HCT116 (cell line): ENCODE data around the gene SMC6. TPM values are rescaled to one million over a fixed set of nuclear protein-coding genes. Genes with fewer than 3 reads are reported as not detected.

ENCODE experiments used
- ATAC-seq: fragments of 200-7000 bp; cut with Tn5 transposase; 2 replicates; pipeline ENCODE4 v1.9.1; 2020; ENCODE audit warnings: mild to moderate bottlenecking, moderate library complexity
- BruUV-seq: library from RNA; stranded (reverse); fragments of 400-500 nt; replicated peaks from 2 replicates; lab custom pipeline; 2021; lab: Mats Ljungman, UMichigan
- CTCF ChIA-PET: fragments of 300-600 bp; sonication (Branson Sonifier 250); formaldehyde crosslinking; loops from one replicate; lab custom pipeline; 2021; ENCODE audit warnings: antibody characterized with exemption; lab: Charles Lee
- POLR2A ChIA-PET: fragments of 300-600, 350-600 bp; sonication (Branson Sonifier 250); formaldehyde crosslinking; loops from one replicate; lab custom pipeline; 2021; ENCODE audit warnings: antibody characterized with exemption; lab: Charles Lee
- RAD21 ChIA-PET, 2 experiments: fragments of 300-600 bp; sonication (Branson Sonifier 250); formaldehyde crosslinking; loops; one replicate each; lab custom pipeline; 2023; ENCODE audit warnings: low total read pairs in 2 of 2; ENCODE audit not compliant: uncharacterized antibody in 2 of 2, unreplicated experiment in 2 of 2, low non-redundant PET in 1 of 2; lab: Charles Lee
- DNase-seq: peaks from one replicate; pipeline ENCODE4 v3.0.0-alpha.2; 2010; ENCODE audit warnings: low read depth, low spot score
- H2AFZ ChIP-seq: fragments of 200-600 bp; shearing (Covaris generic), sonication (generic); 2 replicates; pipeline ENCODE4 v1.6.1; 2017; ENCODE audit warnings: low read depth, mixed run types, mixed read lengths, antibody characterized with exemption, low read length; ENCODE audit not compliant: poor library complexity, severe bottlenecking
- H3K27ac ChIP-seq: 2 replicates; pipeline ENCODE4 v1.5.1; 2012; ENCODE audit warnings: low read depth, low read length
- H3K27me3 ChIP-seq: fragments of 200-600 bp; sonication (generic); 2 replicates; pipeline ENCODE4 v1.6.1; 2016; ENCODE audit warnings: mixed run types, low read length, mixed read lengths; ENCODE audit not compliant: insufficient read depth
- H3K36me3 ChIP-seq, 2 experiments: fragments of 200-500 bp in 1 of 2; fragments of 200-600 bp in 1 of 2; sonication (Bioruptor generic) in 1 of 2; sonication (generic) in 1 of 2; 2 replicates each; pipeline versions ENCODE4 v1.5.1 to v1.6.1; 2014 to 2016; ENCODE audit warnings: low read length in 2 of 2, inconsistent platforms in 1 of 2, mixed read lengths in 1 of 2, mixed run types in 1 of 2; ENCODE audit not compliant: insufficient read depth in 2 of 2, control insufficient read depth in 1 of 2
- H3K4me1 ChIP-seq, 2 experiments: fragments of 200-600 bp in 1 of 2; sonication (generic) in 1 of 2; 2 replicates each; pipeline versions ENCODE4 v1.5.1 to v1.6.1; 2012 to 2017; ENCODE audit warnings: low read length in 2 of 2, inconsistent platforms in 1 of 2, mild to moderate bottlenecking in 1 of 2, mixed read lengths in 1 of 2, mixed run types in 1 of 2, moderate library complexity in 1 of 2; ENCODE audit not compliant: insufficient read depth in 2 of 2, control insufficient read depth in 1 of 2
- H3K4me2 ChIP-seq: fragments of 200-600 bp; sonication (generic); 2 replicates; pipeline ENCODE4 v1.6.1; 2017; ENCODE audit warnings: mixed run types, low read length, mixed read lengths
- H3K4me3 ChIP-seq, 2 experiments: fragments of 200-600 bp in 1 of 2; sonication (generic) in 1 of 2; replicated peaks in 1 of 2; 2 replicates each; pipeline ENCODE4 v1.5.1; 2011 to 2016; ENCODE audit warnings: low read length in 2 of 2, control low read depth in 1 of 2, low read depth in 1 of 2, mild to moderate bottlenecking in 1 of 2, mixed read lengths in 1 of 2, mixed run types in 1 of 2
- H3K79me2 ChIP-seq: fragments of 200-600 bp; sonication (generic); 2 replicates; pipeline ENCODE4 v1.6.1; 2017; ENCODE audit warnings: mild to moderate bottlenecking, mixed run types, low read length, moderate library complexity, mixed read lengths; ENCODE audit not compliant: insufficient read depth
- H3K9ac ChIP-seq: fragments of 200-600 bp; sonication (generic); 2 replicates; pipeline ENCODE4 v1.6.1; 2016; ENCODE audit warnings: low read length, mixed read lengths
- H3K9me2 ChIP-seq: fragments of 200-600 bp; sonication (generic), shearing (Covaris generic); 2 replicates; pipeline ENCODE4 v1.6.1; 2017; ENCODE audit warnings: mixed run types, mild to moderate bottlenecking, moderate library complexity; ENCODE audit not compliant: insufficient read depth
- H3K9me3 ChIP-seq, 2 experiments: fragments of 200-500 bp in 1 of 2; fragments of 200-600 bp in 1 of 2; sonication (Bioruptor generic) in 1 of 2; sonication (generic) in 1 of 2; 2 replicates each; pipeline ENCODE4 v1.6.1; 2014 to 2017; ENCODE audit warnings: low read length in 2 of 2, mixed read lengths in 2 of 2, inconsistent platforms in 1 of 2, low read depth in 1 of 2, mild to moderate bottlenecking in 1 of 2, mixed run types in 1 of 2, moderate library complexity in 1 of 2; ENCODE audit not compliant: control insufficient read depth in 1 of 2, insufficient read depth in 1 of 2
- H4K20me1 ChIP-seq: fragments of 200-600 bp; sonication (generic), shearing (Covaris generic); 2 replicates; pipeline ENCODE4 v1.6.1; 2017; ENCODE audit warnings: mixed run types, mild to moderate bottlenecking, moderate library complexity; ENCODE audit not compliant: insufficient read depth
- CBX3 ChIP-seq: IDR thresholded peaks from 2 replicates; pipeline ENCODE4 v1.6.1; 2012; ENCODE audit warnings: low read depth
- CEBPB ChIP-seq: IDR thresholded peaks from 2 replicates; pipeline ENCODE4 v1.6.1; 2012; ENCODE audit warnings: low read depth
- EGR1 ChIP-seq: IDR thresholded peaks from 2 replicates; pipeline ENCODE4 v1.6.1; 2012; ENCODE audit warnings: low read depth
- EZH2 ChIP-seq: fragments of 200-600 bp; sonication (generic); IDR thresholded peaks from 2 replicates; pipeline ENCODE4 v1.6.1; 2017; ENCODE audit warnings: antibody characterized with exemption, mixed run types
- EZH2phosphoT487 ChIP-seq: fragments of 200-600 bp; IDR thresholded peaks from 2 replicates; pipeline ENCODE4 v1.6.1; 2018; ENCODE audit warnings: antibody characterized with exemption, borderline replicate concordance
- FOSL1 ChIP-seq: IDR thresholded peaks from 2 replicates; pipeline ENCODE4 v1.6.1; 2012; ENCODE audit warnings: low read depth
- JUND ChIP-seq: IDR thresholded peaks from 2 replicates; pipeline ENCODE4 v1.6.1; 2012
- MAX ChIP-seq: IDR thresholded peaks from 2 replicates; pipeline ENCODE4 v1.6.1; 2012
- POLR2A ChIP-seq: IDR thresholded peaks from 2 replicates; pipeline ENCODE4 v1.7.0; 2011; ENCODE audit warnings: borderline replicate concordance; ENCODE audit not compliant: insufficient read depth, insufficient read length; ENCODE audit errors: extremely low read depth
- RAD21 ChIP-seq: IDR thresholded peaks from 2 replicates; pipeline ENCODE4 v1.6.1; 2012; ENCODE audit warnings: low read depth, mild to moderate bottlenecking
- REST ChIP-seq: IDR thresholded peaks from 2 replicates; pipeline ENCODE4 v1.6.1; 2012; ENCODE audit warnings: low read depth
- SP1 ChIP-seq: IDR thresholded peaks from 2 replicates; pipeline ENCODE4 v1.6.1; 2012; ENCODE audit warnings: low read depth
- SRF ChIP-seq: IDR thresholded peaks from 2 replicates; pipeline ENCODE4 v1.6.1; 2012; ENCODE audit warnings: low read depth
- TCF7L2 ChIP-seq: IDR thresholded peaks from 2 replicates; pipeline ENCODE4 v1.7.0; 2011; ENCODE audit warnings: borderline replicate concordance, inconsistent platforms; ENCODE audit not compliant: insufficient read depth, insufficient read length; ENCODE audit errors: extremely low read depth
- YY1 ChIP-seq: IDR thresholded peaks from 2 replicates; pipeline ENCODE4 v1.6.1; 2011; ENCODE audit warnings: low read length, low read depth, moderate library complexity, mild to moderate bottlenecking; ENCODE audit not compliant: insufficient replicate concordance; ENCODE audit errors: extremely low read depth
- ZFX ChIP-seq: fragments of 450-650 bp; IDR thresholded peaks from 2 replicates; pipeline ENCODE4 v1.6.1; 2017
- intact Hi-C: fragments of 100-400 bp; cut with micrococcal nuclease; formaldehyde crosslinking; loops from 2 replicates; pipeline ENCODE4 v1.10.0; 2022
- total RNA-seq: library from RNA; stranded (reverse); gene quantifications from one replicate; pipeline ENCODE4 v1.2.1, GENCODE V29; 2021; ENCODE audit not compliant: unreplicated experiment
- TF ChIP-seq, protein P1 (sequence below), 3 experiments: fragments of 200-600 bp in 1 of 3; sonication (generic) in 1 of 3; IDR thresholded peaks in 2 of 3; conservative IDR thresholded peaks in 1 of 3; 2 replicates each; pipeline ENCODE4 v1.5.1; 2012 to 2017; ENCODE audit warnings: low read depth in 2 of 3, low read length in 2 of 3, antibody characterized with exemption in 1 of 3, borderline replicate concordance in 1 of 3, control low read depth in 1 of 3, mild to moderate bottlenecking in 1 of 3, mixed read lengths in 1 of 3, mixed run types in 1 of 3, moderate library complexity in 1 of 3; ENCODE audit not compliant: insufficient read depth in 1 of 3
- TF ChIP-seq, protein P2 (sequence below): IDR thresholded peaks from 2 replicates; pipeline ENCODE4 v1.6.1; 2011; ENCODE audit warnings: mild to moderate bottlenecking, low read length, moderate library complexity; ENCODE audit not compliant: insufficient replicate concordance; ENCODE audit errors: extremely low read depth
- TF ChIP-seq, protein P3 (sequence below): IDR thresholded peaks from 2 replicates; pipeline ENCODE4 v1.6.1; 2012

SMC6 gene
- total RNA-seq, 1 experiment from 2014 or later: 26.4 TPM

- CTCF ChIA-PET: no interaction called here
- Histone ChIP-seq H3K27ac (no peak overlapping the region), H3K27me3 (no peaks in the 10 kb centered on the region), H4K20me1 (no peaks in the 10 kb centered on the region), H3K4me1 (peaks cover 0 to 18% of the 10 kb centered on the region in 2 experiments; a peak in 2 of 4 replicates), H2AFZ (no peak overlapping the region), H3K9ac (no peak overlapping the region), H3K36me3 (no peaks in the 10 kb centered on the region), H3K4me3 (no peak overlapping the region), H3K9me3 (peaks cover 0 to 10% of the 10 kb centered on the region in 2 experiments; a peak in 1 of 4 replicates), H3K9me2 (no peaks in the 10 kb centered on the region), H3K4me2 (no peak overlapping the region), H3K79me2 (no peaks in the 10 kb centered on the region)
- RAD21 ChIA-PET: no interaction called here
- no peak for ATAC-seq
- POLR2A ChIA-PET: interaction anchor here (1.1 kb wide), 1 partner anchor 127 kb away, joined by 3 read pairs; the partner anchor contains the start of genes GEN1 and SMC6
- intact Hi-C loops: no loop called here
- no peak for DNase-seq
- TF ChIP-seq ZFX (no peak), EZH2 (no peak), JUND (no peak), SP1 (no peak), CBX3 (no peak), RAD21 (no peak), POLR2A (no peak), EGR1 (no peak), YY1 (no peak), FOSL1 (no peak), MAX (no peak), TCF7L2 (no peak), SRF (no peak), EZH2phosphoT487 (no peak), REST (no peak), CEBPB (no peak)
- TF ChIP-seq, protein P1, sequence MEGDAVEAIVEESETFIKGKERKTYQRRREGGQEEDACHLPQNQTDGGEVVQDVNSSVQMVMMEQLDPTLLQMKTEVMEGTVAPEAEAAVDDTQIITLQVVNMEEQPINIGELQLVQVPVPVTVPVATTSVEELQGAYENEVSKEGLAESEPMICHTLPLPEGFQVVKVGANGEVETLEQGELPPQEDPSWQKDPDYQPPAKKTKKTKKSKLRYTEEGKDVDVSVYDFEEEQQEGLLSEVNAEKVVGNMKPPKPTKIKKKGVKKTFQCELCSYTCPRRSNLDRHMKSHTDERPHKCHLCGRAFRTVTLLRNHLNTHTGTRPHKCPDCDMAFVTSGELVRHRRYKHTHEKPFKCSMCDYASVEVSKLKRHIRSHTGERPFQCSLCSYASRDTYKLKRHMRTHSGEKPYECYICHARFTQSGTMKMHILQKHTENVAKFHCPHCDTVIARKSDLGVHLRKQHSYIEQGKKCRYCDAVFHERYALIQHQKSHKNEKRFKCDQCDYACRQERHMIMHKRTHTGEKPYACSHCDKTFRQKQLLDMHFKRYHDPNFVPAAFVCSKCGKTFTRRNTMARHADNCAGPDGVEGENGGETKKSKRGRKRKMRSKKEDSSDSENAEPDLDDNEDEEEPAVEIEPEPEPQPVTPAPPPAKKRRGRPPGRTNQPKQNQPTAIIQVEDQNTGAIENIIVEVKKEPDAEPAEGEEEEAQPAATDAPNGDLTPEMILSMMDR (IDR thresholded peaks at IDR 0.05 in 2 of 3, conservative IDR thresholded peaks at IDR 0.05 in 1 of 3; ENCODE audit: borderline replicate concordance in 1 of 3, insufficient read depth in 1 of 3, low read depth in 2 of 3, low read length in 2 of 3): no peak
- TF ChIP-seq, protein P2, sequence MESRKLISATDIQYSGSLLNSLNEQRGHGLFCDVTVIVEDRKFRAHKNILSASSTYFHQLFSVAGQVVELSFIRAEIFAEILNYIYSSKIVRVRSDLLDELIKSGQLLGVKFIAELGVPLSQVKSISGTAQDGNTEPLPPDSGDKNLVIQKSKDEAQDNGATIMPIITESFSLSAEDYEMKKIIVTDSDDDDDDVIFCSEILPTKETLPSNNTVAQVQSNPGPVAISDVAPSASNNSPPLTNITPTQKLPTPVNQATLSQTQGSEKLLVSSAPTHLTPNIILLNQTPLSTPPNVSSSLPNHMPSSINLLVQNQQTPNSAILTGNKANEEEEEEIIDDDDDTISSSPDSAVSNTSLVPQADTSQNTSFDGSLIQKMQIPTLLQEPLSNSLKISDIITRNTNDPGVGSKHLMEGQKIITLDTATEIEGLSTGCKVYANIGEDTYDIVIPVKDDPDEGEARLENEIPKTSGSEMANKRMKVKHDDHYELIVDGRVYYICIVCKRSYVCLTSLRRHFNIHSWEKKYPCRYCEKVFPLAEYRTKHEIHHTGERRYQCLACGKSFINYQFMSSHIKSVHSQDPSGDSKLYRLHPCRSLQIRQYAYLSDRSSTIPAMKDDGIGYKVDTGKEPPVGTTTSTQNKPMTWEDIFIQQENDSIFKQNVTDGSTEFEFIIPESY: no peak
- TF ChIP-seq, protein P3, sequence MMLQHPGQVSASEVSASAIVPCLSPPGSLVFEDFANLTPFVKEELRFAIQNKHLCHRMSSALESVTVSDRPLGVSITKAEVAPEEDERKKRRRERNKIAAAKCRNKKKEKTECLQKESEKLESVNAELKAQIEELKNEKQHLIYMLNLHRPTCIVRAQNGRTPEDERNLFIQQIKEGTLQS: no peak
- BruUV-seq: no TSS peak
These were observed 126.6 kb downstream of the SMC6 start for GRCh38 chr2:17626986-17627385.
